HG02571 (cell line): Measurements from ENCODE around the gene TRABD2B.

Experiments
- ATAC-seq: cut with Tn5 transposase; IDR thresholded peaks from one replicate; pipeline ENCODE4 v1.9.1; 2021; ENCODE audit warnings: mild to moderate bottlenecking, moderate library complexity; ENCODE audit not compliant: unreplicated experiment

TRABD2B gene

DNA sequence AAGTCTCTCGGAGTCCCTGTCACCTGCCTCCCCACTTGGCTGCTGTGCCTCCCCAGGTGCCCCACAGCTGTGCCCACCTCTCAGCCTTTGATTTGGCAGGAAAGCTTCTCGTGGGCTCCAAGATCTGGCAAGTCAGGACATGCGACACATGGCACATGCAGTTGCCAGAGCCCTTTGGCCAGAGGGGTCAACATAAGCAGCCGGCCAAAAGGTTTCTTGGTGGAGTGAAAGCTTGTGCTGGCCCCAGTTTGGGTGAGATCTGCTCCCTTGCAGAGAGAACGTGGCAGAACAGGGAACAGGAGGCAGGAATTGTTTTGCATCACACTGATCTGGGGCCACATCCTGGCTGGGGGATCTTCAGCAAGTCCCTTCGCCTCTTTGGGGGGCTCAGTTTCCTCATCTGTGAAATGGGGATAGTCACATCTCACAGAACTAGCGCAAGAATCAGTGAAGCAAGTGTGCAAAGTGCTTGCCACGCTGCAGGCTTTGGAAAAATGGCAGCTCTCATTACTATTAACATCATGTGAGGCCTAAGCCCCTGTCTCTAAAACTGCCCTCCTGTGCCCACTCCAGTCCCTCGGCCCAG, 232.6 kb downstream of the TRABD2B start:
- no peak for ATAC-seq

DNA sequence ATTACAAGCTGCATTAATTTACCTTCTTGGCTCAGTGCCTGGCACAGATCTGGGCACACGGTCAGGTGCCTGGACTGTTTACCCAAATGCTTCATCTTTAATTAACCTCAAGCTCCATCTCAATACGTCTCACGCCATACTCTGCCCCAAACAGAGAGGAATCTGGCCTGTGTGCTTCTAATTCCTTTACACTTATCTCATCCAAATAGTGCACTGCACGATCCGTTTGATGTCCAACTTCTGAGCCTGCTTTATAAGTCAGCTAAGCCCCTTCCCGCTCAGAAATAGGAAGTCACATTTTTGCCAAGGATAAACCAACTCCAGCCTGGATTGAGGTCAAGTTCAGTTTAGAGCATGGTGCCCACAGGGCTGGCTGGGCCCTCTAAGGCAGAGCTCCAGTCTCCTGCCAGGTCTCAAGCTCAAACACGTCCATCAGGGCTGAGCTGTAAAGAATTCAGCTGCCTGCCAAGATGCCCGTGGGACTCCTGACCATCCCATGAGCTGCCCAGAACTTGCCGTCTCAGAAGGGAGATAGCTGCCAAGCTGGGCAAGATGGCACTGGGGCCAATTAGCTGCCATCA, 233.5 kb downstream of the TRABD2B start:
- ATAC-seq, result no peak

DNA sequence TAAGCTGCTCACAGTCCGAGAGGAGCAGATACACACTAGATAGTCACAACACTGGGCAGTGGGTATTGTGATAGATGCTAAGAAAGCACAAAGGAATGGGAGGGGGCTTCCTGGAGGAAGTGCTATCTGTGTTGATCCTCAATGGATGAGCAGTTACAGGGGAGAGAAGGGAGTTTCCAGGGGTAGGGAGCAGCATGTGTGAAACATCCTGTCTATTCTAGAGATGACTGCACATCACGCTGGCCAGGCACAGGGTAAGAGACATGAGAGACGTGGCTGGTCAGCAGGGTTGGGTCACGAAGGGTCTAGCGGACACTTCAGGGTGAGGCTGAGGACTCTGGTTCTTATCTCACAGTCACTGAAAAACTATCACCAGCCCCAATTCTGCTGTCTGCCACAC, 235.2 kb downstream of the TRABD2B start:
- ATAC-seq, result no peak

DNA sequence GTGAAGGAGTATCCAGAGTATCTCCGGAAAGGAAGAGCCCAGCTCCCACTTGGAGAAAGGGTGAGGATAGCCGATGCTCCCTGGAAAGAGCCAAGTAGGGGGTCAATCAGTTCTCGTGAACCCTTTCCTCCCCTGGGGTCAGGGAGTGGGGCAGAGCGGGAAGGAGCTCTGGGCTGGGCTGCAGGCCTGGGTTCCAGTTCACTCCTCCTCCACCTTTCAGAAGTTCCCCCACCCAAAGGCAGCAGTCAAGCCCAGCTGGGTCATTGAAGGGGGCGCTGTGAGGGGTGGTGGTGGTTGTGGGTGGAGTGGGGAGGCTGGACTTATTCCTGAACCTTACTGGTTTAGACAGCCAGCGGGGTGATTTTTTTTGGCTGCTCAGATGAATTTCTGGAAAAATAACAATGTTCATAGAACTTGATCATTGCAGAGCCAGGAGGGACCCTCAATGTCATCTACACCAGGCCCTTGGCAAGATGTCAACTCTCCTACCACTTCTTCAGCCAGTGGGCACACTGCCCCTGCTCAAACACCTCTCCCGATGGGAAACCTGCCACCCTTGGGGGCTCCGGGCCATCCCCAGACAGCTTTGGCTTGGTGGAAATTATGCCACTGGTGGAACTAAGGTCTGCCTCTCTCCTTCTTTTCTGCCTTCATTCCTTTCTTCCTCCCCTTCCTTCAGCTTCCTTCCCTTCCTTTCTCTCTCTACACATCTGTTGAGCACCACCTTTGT, 235.8 kb downstream of the TRABD2B start:
- no peak for ATAC-seq

DNA sequence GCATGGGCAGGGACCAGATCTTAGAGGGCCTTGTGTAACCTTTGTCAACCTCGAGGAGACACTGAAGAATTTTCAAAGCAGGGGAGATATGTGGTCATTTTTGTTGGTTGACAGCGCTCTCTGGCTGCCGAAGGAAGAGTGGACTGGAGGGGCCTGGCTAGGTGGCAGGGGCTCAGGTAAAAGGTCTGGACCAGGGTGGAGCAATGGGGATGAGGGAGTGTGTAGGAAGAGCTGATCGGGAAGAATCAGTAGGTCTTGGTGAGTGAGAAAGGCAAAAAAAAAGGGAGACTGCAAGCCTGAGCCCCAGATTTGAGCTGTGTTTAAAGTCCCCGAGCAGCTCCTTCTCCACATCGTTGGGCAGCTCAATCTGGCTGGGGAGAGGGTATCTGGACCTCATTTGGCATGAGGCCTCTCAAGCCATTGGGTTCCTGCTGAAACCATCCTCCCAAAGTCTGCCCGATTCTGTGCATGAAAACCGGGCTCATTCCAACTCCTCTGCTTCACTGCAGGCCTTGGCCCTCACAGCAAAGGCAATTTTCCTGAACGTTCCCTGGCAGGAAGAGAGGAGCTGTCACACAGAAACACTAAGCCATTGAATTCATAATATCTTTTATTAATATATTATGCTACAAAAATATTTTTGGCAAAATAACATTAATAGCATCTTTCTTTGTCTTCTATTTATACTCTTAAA, 237.1 kb downstream of the TRABD2B start:
- ATAC-seq, result no peak

DNA sequence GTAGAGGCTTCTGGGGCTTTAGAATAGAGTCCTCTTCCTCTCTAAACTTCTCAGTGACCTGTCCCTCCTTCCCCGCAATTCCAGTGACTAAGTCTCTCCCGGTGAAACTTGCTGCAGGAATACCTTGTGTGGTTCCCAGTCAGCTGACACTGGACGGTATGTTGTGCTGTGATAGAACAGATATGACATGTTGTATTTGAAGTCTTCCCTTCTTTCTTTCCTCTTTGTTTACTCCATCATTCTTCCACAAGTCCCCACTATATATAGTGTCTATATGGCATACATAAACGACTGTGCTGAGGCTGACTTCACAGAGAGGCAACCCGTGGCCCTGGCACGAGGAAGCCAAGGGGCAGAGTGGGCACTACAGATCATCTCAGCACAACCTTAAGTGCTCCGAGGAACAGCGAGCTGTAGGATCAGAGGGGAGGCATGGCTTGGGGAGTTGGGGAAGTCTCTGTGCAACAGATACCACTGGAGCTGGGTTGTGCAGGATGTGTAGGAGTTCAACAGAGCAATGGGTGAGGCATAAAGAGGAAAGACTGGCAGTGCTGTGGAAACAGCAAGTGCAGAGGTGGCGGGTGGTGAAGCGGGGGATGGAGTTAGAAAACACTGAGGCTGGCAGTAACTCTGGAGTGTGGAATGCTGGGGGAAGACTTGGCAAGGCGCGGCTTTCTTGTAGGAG, 237.8 kb downstream of the TRABD2B start:
- no peak for ATAC-seq

DNA sequence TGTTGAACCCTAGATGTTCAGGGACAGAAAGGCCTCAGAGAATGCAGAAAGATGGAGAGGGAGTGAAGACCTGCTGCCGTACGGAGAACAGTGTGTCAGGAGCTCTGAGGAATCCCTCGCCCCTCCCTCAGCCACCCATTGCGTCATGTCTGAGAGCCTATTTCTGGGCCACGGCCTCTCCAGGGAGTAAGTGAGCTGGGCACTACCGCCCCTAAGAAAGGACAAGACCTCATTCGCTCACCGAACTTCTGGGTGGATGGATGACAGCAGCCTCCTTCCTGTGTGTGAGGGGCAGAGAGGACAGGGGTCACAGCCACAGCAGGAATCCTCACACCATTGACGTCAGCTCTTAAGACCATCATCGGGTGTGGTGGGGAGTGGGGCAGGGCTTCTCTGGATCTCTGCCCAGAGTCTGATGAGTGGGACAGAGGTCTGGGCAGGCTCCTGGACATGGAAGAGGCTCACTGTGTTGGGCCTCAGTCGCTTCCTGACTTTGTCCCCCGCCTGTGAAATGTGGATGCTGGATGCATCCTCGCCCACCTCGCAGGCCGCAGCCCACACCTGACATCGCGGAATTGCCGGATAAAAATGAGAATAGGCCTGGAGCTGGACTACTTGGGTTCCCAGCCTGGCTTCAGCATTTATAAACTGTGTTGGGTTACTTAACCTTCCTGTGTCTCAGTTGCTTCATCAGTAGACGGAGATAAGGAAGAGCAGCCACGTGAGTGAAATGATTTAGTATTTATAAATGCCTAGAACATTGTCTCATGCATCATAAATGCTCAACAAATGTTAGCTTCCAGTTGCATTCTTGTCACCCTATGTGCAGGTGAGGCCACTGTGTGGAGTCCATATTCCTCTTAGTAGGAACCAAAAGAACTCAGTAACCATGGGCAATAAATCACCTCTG, 238.6 kb downstream of the TRABD2B start:
- no peak for ATAC-seq

DNA sequence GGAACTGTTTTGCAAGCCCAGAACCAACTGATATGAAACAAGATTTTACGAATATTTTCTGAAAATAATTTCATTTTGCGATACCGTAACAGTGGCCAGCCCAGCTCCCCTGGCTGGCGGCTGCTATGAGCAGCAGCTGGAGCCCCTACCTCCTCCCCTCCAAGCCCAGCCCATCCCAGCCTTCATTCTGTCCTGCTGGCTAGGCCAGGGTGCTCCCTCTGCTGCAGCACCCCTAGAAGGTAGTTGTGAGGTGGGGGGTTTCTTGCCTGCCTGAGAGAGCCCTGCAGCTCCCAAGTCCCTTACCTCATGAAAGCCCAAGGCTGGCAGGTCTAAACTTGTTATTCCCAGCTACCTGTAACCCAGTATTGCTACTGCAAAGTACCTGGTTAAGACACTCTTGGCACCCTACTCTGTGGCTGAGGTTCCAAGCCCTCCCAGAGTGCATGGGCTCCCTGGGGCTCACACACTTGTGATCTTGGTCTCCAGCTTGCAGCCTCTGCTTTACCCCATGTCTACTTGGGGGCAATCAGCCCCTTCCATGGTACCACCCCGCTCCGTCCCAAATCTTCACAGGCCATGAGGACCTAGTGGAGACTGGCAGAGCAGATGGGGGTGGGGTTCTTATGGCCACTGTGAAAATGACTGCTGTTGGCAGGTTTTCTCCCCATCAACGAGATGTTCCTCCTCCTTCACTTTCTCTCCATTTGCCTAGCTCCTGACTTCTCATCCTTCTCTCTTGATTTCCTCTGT, 239.8 kb downstream of the TRABD2B start:
- no peak for ATAC-seq

DNA sequence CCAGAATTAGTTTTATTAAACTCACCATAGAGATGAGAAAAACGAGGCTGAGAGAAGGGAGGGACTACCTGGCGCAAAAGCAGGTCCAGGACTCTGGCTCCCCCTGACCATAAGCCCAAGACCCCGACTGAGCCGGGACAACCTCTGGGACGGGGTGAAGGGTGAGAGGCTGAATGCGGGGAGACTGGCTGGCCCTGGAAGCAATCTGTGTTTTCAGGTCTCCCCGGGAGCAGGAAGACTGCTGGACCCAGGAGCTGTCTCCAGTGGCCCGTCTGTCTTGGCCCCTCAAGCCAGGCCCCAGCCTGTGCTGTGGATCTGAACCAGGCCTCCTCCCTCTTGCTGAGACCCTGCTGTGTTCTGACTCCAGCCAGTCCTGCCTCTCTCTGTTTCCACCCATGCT, 240.8 kb downstream of the TRABD2B start:
- no peak for ATAC-seq

DNA sequence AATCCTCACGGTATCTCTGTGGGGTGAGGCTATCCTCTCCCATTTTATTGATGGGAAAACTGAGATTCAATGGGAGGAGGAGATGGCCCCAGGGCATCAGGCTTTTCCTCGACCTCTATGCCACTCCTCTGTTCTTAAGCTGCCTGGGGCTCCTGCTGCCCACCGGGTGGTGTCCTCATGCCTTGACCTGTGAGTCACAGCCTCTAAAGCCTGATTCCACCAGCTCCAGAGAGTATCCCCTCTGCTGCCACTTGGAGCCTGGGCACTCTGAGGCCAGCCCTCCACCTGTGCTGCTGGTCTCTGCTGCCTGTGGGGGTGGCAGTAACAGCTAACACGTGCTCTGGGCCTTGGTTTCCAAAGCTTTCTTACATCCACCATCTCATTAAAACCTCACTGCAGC, 241.2 kb downstream of the TRABD2B start:
- ATAC-seq, result no peak

DNA sequence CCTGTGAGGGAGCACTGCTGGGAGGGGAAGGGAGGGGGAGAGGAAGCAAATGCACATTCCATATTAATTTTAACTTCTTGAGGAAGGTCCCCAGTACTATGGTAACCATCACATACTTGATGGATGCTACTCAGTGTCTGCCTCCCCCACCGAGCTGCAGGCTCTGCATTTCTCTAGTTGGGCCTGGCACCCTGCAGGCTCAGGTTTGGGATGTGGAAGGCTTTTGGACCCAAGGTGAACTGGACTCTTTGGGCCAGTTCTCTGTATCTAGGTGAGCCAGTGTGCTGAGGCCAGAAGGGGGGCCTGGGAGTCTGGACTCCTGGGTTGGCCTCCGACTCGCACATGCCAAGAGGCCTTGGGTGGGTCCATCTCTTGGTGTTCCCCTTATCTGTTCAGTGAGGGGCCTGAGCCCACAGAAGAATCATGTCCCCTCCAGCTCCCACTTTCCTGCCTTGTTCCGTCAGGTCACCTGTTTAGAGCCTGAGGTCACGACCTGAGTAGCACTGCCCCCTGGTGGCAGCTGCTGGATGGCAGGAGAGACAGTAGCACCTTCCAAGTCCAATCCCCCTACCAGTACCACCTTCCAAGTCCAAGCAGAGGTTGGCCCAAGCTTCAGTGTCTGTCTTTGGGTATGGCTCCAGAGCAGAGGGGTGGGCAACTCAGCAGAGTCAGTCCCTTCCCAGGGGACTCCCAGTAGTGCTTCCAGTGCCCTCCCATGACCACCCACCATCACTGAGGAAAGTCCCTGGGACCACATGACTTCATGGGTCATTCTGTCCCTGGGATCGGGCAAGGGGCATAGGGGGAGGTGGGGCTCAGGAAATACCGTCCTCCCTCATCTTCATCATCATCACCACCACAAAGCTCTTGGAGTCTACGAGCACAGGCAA, 241.8 kb downstream of the TRABD2B start:
- ATAC-seq, result no peak

DNA sequence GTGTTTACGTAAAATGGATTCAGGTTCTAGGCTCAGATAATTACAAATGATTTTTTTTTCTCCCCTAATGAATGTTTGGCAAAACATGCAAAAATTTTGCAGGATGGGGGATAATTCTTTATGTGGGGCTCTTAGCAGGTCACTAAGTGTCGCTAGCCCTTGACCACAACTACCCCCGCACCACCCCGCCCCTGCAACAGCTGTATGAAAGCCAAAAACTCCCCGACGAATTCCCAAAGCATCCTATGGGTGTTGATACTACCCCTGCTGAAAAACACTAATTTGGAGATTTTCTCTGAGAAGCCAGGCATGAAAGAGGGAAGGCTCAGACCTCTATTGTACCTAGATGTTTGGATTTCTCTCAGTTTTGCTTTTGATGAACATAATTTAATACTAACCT, 243.0 kb downstream of the TRABD2B start:
- ATAC-seq, result no peak

DNA sequence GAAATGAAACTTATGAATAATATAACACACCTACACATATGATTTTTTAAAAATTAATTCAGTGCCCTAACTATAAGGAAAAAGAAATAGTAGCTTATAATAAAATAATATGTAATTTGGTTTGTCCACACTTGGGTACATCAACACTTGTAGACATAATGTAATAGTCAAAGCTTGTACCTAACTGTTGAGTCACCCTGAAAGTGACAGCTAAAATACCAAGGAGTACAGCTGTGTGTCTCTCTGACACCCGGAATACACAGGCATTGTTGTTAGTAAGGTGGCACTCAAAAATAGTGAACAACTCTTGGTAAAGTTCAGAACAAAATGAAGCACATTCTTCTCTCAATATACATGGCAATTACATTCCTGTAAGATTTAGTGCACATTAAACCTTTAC, 243.4 kb downstream of the TRABD2B start:
- ATAC-seq, result no peak

DNA sequence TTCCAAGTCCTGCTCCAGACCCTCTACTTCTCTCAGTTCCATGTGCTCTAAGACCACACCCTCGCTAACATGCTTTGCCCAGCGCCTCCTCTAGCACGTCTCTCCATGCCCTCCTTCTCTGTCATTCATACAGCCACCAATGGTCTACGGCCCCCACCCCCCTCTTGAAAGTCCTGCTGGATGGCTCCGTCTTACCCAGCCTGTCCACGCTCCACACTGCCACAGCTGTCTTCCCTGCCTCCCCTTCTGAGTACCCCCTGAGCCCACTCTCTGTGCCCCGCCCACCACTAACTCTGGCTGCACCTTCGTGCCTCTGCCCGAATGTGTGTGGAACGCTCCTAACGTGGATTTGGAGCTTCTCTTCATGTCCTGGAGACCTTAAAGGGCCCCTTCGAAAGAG, 244.6 kb downstream of the TRABD2B start:
- ATAC-seq, result no peak

DNA sequence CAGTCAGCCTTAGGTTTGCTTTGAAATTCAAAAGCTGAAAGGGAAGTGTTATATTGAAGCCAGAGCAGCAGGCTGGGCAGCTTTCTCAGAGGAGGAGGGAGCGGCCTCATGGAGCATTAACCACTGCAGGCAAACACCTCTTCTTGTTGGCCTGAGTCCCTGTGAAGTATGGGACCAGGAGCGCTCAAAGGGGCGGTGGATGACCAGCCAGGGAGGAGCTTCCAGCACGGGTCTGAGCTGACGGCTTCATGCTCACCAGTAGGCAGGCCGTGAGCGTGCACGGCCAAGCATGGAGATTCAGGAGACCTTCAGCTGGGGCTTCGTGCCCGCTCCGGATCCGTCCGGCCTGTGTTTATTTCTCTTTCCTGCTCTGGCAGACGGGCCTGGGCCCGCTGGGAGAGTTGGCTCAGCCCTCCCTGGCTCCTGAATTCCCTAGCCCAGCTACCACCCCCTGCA, 245.2 kb downstream of the TRABD2B start:
- ATAC-seq, result no peak

DNA sequence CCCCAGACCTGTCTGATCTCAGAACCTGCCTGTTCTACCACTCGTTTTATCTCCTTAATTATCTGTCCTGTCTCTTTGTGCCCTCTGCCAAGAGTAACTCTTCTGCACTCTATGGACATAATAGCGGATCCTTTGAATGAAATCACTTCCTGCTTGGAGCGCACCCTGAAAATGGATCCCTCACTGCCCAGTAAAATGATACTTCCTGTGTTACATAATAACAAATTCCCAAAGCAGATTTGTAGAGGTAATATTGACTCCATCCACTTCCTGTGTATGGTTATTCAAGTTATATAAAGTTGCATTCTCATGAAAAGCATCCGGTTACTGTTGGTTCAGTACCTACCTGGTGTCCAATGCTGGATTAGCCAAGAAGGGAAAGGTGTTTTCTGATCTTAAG, 246.0 kb downstream of the TRABD2B start:
- no peak for ATAC-seq

DNA sequence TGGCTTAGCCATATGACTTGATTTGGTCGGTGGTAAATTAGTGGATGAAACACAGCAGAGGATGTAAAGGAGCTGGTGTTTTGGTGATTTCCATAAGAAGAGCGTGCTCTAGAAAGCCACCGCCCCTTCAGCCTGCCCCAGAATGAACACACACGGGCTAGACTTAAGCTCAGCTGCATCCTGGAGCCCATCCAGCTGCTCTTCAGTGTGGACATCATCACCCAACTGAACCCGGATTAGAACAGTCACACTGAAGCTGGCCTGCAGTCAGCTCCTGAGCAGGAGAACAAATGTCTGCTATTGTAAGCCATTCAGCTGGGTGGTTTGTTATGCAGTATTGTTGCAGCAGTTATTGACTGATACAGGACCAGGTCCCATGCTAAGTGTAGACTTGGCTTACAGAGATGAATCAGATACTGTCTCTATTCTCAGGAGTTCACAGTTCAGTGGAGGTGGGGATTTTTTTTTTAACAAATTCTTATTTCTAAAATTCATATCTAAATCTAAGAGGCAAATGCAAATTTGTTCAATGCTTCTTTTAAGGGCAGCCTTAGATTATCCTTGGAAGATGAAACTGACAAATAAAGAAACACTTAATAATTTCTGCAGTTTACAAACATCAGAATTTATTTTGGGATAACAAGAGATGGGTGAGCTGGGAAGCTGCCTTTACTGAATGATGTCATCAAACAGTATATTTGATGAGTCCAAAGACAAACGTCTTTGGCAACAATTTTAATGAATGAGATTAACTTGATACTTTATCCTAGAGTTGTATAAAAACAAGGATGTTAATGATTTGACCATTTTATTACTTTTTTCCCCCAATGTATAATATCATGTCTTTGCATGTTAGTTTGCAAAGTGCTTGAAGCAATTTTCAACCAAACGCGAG, 251.2 kb downstream of the TRABD2B start:
- ATAC-seq, result no peak
